Activated T-cell treated with anti-CD3 and anti-CD28 coated beads, Interleukin-2, amount 50 U/mL, for 48 hours (primary cell): ENCODE measurements around the gene KPNA4.
"Not testable (repeated sequence)": the region's sequence is repeated elsewhere in the genome, so short reads cannot be mapped to it uniquely, and the experiment has no call there.

Experiments
- DNase-seq, 2 experiments: peaks; one replicate each; pipeline ENCODE4 v3.0.0-alpha.2; 2020

Gene KPNA4, protein sequence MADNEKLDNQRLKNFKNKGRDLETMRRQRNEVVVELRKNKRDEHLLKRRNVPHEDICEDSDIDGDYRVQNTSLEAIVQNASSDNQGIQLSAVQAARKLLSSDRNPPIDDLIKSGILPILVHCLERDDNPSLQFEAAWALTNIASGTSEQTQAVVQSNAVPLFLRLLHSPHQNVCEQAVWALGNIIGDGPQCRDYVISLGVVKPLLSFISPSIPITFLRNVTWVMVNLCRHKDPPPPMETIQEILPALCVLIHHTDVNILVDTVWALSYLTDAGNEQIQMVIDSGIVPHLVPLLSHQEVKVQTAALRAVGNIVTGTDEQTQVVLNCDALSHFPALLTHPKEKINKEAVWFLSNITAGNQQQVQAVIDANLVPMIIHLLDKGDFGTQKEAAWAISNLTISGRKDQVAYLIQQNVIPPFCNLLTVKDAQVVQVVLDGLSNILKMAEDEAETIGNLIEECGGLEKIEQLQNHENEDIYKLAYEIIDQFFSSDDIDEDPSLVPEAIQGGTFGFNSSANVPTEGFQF

GRCh38 chr3:160565442-160566403, at the start of gene KPNA4:
Gene KPNA4 (minus strand): TSS chr3:160565571. CDS start chr3:160565282, 289 bp downstream.
- DNase-seq: peak; percentile 97

DNA sequence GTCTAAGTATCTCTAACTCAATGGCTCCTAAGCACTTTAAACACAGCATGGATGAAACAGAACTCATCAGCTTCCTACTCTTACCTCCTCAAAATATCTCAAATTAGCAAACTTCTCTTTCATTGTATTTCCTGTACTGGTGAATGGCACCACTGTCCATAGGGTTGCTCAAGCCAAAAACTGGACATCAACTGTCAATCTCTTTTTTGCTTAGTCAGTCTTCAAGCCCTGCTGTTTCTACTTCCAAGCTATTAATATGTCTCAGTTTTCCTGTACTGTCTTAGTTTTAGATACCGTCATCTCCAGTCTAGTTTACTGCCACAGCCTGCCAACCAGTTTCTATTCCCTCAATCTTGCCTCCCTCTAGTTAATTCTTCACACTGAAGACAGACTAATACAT, 48.3 kb upstream of the KPNA4 start:
- no peak for DNase-seq

GRCh38 chr3:160612386-160613075, 47.2 kb upstream of the KPNA4 start:
- no peak for DNase-seq

- no peak for DNase-seq
These were observed 45.8 kb upstream of the KPNA4 start for GRCh38 chr3:160611141-160611540.

DNA sequence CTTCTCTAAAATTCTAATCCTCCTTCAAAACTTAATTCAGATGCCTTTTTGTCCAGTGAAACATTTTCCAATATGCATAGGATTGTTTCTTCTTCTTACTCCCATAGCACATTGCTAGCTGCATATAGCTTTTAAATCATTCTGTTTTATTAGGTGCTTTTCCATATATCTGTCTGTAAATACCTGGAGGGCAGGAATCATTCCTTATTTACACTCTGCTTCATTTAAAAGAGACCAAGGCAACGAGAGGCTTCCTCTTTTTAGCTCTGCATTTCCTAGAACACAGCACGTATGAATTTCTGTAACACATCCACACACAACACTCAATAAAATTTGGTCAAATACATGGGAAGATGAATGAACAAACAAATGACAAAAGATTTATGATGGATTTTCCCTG, 43.5 kb upstream of the KPNA4 start:
- no peak for DNase-seq

GRCh38 chr3:160607826-160608225, 42.5 kb upstream of the KPNA4 start:
- no peak for DNase-seq

DNA sequence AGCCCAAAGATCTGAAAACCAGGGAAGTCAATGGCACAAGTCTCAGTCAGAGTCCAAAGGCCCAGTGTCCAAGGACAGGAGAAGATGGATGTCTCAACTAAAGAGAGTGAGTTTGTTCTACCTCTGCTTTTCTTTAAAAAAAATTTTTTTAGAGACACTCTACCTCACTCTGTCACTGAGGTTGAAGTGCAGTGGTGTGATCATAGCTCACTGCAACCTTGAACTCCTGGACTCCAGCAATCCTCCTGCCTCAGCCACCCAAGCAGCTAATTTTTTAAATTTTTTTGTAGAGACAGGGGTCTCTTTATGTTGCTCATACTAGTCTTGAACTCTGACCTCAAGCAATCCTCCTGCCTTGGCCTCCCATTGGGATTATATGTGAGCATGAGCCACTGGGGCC, 39.9 kb upstream of the KPNA4 start:
- no peak for DNase-seq

- not testable (repeated sequence) for DNase-seq
These were observed 38.5 kb upstream of the KPNA4 start for GRCh38 chr3:160603845-160604244.

DNA sequence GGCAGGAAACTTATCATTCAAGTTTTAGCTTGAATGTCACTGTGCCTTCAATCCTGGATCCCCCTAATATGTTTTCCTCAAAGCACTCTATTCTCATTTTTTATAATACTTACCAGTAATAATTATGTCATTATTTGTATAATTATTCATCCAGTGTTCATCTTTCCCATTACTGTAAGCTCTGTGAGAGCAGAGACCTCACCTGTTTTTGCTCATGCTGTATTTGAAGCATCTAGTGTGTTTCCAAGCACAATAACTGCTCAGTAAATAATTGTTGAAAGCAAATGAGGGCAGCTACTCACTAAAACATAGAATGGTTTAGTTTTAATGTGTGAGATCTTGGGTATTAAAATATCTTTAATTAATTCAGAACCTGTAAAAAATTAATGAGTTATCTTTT, 36.9 kb upstream of the KPNA4 start:
- no peak for DNase-seq

DNA sequence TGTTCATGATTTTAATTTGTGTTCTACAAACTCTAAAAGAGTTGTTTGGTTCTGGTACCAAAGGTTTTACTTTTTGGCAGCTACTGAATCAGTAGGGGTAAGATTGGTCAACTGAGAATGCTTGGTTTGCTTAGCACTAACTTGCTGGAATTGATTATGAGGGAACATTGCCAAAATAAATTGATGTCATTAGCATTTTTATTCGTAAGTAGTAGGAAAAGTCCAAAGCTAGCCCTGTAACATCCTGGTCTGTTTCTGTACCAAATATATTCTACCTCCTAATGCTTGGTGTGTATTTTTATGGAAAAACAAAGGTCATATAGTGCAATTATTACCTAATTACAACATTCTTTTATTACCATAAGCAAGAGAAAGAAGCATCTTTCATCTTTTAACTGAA, 35.9 kb upstream of the KPNA4 start:
- no peak for DNase-seq

GRCh38 chr3:160598865-160599264, 33.5 kb upstream of the KPNA4 start:
- DNase-seq: no peak

GRCh38 chr3:160588023-160588422, 22.7 kb upstream of the KPNA4 start:
- no peak for DNase-seq

- no peak for DNase-seq
These were observed 21.7 kb upstream of the KPNA4 start for GRCh38 chr3:160587105-160587504.

- no peak for DNase-seq
These were observed 21.3 kb upstream of the KPNA4 start for GRCh38 chr3:160586679-160587078.

- no peak for DNase-seq
These were observed 18.1 kb upstream of the KPNA4 start for GRCh38 chr3:160583451-160583850.

GRCh38 chr3:160580938-160581337, 15.6 kb upstream of the KPNA4 start:
- no peak for DNase-seq

- DNase-seq: no peak
These were observed 12.3 kb upstream of the KPNA4 start for GRCh38 chr3:160577556-160578195.

GRCh38 chr3:160577093-160577492, 11.7 kb upstream of the KPNA4 start:
- DNase-seq: no peak

- no peak for DNase-seq
These were observed 11.2 kb upstream of the KPNA4 start for GRCh38 chr3:160576621-160577020.

- no peak for DNase-seq
These were observed 10.2 kb upstream of the KPNA4 start for GRCh38 chr3:160575589-160575988.

GRCh38 chr3:160574636-160575035, 9.3 kb upstream of the KPNA4 start:
- no peak for DNase-seq

DNA sequence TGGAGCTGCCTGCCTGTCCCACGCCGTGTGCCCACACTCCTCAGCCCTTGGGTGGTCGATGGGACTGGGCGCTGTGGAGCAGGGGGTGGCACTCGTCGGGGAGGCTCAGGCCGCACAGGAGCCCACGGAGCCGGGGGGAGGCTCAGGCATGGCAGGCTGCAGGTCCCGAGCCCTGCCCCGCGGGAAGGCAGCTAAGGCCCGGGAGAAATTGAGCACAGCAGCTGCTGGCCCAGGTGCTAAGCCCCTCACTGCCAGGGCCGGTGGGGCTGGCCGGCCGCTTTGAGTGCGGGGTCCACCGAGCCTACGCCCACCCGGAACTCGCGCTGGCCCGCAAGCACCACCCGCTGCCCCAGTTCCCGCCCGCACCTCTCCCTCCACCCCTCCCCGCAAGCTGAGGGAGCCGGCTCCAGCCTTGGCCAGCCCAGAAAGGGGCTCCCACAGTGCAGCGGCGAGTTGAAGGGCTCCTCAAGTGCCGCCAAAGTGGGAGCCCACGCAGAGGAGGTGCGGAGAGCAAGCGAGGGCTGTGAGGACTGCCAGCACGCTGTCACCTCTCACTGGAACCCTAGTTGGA, 8.7 kb upstream of the KPNA4 start:
- DNase-seq: not testable (repeated sequence)
